Activated CD4-positive, alpha-beta memory T cell treated with anti-CD3 and anti-CD28 coated beads, Interleukin-2, amount 10 ng/mL, durations not matched to agents 7 days and 5 days (primary cell): ENCODE data around the gene FAM3D. TPM values are rescaled to one million over a fixed set of nuclear protein-coding genes. Genes with fewer than 3 reads are reported as not detected.

Experiments used
- CTCF ChIA-PET: fragments of 350-600 bp; sonication (Branson Sonifier 250); formaldehyde crosslinking; loops from one replicate; lab custom pipeline; 2021; ENCODE audit warnings: antibody characterized with exemption, inconsistent platforms; lab: Charles Lee
- POLR2A ChIA-PET: fragments of 350-600 bp; sonication (Branson Sonifier 250); formaldehyde crosslinking; loops from one replicate; lab custom pipeline; 2021; ENCODE audit warnings: antibody characterized with exemption; lab: Charles Lee
- DNase-seq: peaks from one replicate; pipeline ENCODE4 v3.0.0-alpha.2; 2020
- H3K27ac Mint-ChIP-seq: one replicate; pipeline ENCODE4 v1.8.0; 2021; ENCODE audit warnings: mild to moderate bottlenecking, mixed read lengths
- H3K27me3 Mint-ChIP-seq: one replicate; pipeline ENCODE4 v1.8.0; 2021; ENCODE audit warnings: mixed read lengths
- H3K36me3 Mint-ChIP-seq: one replicate; pipeline ENCODE4 v1.8.0; 2021; ENCODE audit warnings: low read depth, mixed read lengths
- H3K4me1 Mint-ChIP-seq: one replicate; pipeline ENCODE4 v1.8.0; 2021; ENCODE audit warnings: mixed read lengths
- H3K4me3 Mint-ChIP-seq: one replicate; pipeline ENCODE4 v1.8.0; 2021; ENCODE audit warnings: mild to moderate bottlenecking, mixed read lengths
- H3K9me3 Mint-ChIP-seq: one replicate; pipeline ENCODE4 v1.8.0; 2021; ENCODE audit warnings: mixed read lengths
- total RNA-seq, 2 experiments: library from RNA; stranded (reverse); gene quantifications; one replicate each; pipeline ENCODE4 v1.2.3, GENCODE V29; 2021

FAM3D gene
- total RNA-seq, 2 experiments from 2014 or later: not detected

DNA sequence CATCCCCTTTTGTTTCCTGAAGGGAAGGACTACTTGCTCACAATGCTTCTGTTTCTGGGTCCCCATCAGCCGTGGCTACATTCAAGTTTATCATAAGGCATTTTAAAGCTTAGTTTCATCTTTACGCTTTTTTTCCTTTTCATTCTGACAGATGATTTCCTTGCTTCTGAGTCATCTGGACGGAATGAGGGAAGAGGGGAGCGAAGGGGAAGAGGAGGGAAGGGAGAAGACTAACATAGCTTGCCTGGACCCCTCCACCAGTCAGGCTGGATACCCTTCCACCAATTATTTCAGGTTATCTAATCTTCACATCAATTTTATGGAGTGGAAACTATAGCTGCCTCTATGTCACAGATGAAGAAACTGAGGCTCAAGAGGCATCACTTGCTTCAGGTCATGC lies 27.6 kb downstream of the FAM3D start:
- CTCF ChIA-PET: interaction anchor here (0.5 to 1.6 kb wide), 4 partner anchors 9 to 648 kb away, joined by 3 to 8 read pairs (median 4); no protein-coding TSS in a partner anchor
- Mint-ChIP-seq H3K4me1 (no peaks in the 10 kb centered on the region), H3K27ac (no peak overlapping the region), H3K27me3 (no peaks in the 10 kb centered on the region), H3K36me3 (no peaks in the 10 kb centered on the region), H3K4me3 (no peak overlapping the region), H3K9me3 (no peaks in the 10 kb centered on the region)
- POLR2A ChIA-PET: no interaction called here
- DNase-seq: no peak

DNA sequence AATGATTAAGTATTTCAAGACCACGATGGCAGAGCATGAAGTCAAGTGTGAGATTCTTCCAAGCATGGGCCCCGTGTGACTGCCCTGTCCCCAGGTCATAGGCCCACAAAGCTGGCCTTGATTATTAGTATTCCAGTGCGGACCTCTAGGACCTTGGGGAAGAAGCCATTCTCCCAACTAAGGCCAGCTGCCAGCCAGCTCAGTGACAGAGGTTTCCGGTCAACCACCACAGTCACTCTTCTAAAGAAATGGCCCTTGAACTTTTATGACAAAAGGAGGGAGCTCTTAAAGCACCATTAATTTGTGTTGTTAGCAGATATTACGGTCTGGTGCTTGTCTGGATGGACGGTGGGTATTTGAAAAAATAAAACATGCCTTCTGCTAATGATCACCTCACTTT lies 28.0 kb downstream of the FAM3D start:
- POLR2A ChIA-PET: no interaction called here
- no peak for DNase-seq
- Mint-ChIP-seq H3K27ac (no peak overlapping the region), H3K4me3 (no peak overlapping the region), H3K36me3 (no peaks in the 10 kb centered on the region), H3K9me3 (no peaks in the 10 kb centered on the region), H3K4me1 (no peaks in the 10 kb centered on the region), H3K27me3 (no peaks in the 10 kb centered on the region)
- CTCF ChIA-PET: interaction anchor here (0.5 to 1.6 kb wide), 4 partner anchors 8 to 647 kb away, joined by 3 to 8 read pairs (median 4); no protein-coding TSS in a partner anchor

DNA sequence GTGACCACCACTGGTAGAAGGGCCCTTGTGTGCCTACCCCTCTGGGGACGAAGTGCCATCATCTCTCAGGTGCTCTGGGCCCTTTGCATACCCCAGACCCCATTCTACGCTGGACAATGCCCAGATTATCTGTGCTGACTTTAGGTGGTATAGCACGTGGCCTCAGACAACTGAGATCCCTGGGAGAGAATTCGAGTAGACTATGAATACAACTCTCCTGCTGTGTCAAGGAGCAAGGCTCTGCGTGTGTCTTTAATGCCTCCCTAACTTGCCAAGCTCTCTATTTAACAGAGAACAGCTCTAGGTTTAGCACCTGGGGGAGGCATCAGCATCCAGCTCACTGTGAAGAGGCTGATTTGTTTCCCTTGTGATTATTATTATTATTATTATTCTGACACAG lies 29.1 kb downstream of the FAM3D start:
- ChIA-PET POLR2A (no interaction called here), CTCF (interaction anchor here (1.6 kb wide), 1 partner anchor 415 kb away, joined by 4 read pairs; no protein-coding TSS in a partner anchor)
- DNase-seq: no peak
- no peaks in the 10 kb centered on the region for H3K9me3 Mint-ChIP-seq
- no peaks in the 10 kb centered on the region for H3K27me3 Mint-ChIP-seq
- no peaks in the 10 kb centered on the region for H3K36me3 Mint-ChIP-seq
- no peaks in the 10 kb centered on the region for H3K4me1 Mint-ChIP-seq
- no peak overlapping the region for H3K27ac Mint-ChIP-seq
- no peak overlapping the region for H3K4me3 Mint-ChIP-seq

DNA sequence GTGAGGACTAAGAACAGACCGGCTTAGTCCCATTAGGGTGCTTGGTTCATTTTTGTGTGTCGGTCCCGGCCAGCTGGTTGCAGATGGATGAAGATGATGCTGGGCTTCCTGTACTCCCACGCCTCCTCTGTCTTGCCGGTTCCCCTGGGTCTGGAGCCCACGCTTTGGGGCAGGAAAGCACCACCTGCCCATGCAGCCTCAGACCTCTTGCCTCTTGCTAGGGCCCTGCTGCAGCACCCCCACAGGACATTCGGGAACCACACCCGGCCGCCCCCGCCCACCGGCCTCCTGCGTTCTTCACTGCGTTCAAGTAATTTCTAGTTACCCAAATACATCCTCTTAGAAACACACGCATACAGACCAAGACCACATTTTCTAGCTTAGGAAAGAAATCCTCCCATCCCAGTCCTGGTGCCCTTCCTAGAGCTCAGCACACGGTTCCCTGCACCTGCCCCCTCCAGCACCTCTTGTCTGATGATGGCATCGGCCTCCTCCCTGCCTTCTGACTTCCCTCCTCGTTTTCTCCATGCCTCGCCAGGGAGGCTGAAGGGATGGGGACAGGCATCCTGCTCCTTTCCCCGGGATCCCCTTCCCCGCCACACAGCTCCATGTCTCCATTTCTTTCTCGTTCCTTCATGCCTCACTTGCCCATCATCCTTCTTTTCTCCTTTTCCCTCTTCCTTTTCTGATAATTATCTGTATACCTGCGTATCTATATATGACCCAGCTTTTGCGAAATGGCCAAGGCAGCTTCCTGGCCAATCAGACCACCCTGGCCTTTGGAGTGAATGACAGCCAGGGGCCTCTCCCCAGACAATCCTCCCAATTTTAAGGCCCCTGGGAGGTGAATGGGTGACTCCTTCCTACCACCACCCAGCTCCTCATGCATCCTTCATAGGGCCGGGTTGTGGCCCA lies 30.9 kb downstream of the FAM3D start:
- no peaks in the 10 kb centered on the region for H3K36me3 Mint-ChIP-seq
- H3K4me1 Mint-ChIP-seq: no peaks in the 10 kb centered on the region
- POLR2A ChIA-PET: no interaction called here

DNA sequence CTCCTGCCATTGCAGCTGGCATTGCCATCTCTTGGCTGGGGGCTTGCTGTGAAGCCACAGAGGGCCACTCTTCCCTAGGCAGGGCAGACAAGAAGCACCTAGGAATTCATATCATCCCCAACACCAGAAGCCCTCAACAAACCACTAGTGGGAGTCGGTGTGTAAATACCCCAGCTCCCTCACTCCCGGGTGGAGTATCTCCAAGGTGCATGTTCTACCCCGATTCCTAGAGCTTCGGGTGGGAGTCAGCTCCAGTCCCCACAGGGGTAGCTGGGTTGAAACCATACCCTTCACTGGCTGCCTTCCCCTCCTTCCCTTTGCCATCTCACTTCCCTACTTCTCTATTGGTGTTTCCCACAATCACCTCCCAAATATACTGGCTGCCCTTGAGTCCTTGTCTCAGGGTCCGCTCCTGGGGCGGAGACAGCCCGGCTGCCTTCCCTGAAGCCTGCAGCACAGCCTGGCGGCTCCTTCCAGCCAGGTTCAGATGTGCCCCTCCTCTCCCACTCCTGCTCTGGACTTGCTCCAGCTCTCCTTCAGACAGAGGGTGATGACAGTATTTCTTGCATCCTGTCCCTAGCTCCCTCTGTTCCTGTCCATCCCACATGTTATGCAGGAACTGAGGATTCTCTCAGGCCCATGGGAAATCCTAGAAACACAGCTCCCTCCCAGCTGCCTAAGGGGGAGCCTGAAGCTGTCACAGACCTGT lies 33.3 kb downstream of the FAM3D start:
- CTCF ChIA-PET: interaction anchor here (1.2 to 11.4 kb wide), 2 partner anchors 65 to 327 kb away, joined by 3 to 148 read pairs; partner anchors contain the start of genes HTD2 and RPP14

More for the DNA sequence above, 30.9 kb downstream of the FAM3D start:
- H3K27me3 Mint-ChIP-seq: peaks cover 7% of the 10 kb centered on the region
- no peak for DNase-seq
- H3K4me3 Mint-ChIP-seq: no peak overlapping the region
- CTCF ChIA-PET: interaction anchor here (11.4 kb wide), 1 partner anchor 67 kb away, joined by 148 read pairs; no protein-coding TSS in a partner anchor
- H3K9me3 Mint-ChIP-seq: no peaks in the 10 kb centered on the region
- H3K27ac Mint-ChIP-seq: no peak overlapping the region

DNA sequence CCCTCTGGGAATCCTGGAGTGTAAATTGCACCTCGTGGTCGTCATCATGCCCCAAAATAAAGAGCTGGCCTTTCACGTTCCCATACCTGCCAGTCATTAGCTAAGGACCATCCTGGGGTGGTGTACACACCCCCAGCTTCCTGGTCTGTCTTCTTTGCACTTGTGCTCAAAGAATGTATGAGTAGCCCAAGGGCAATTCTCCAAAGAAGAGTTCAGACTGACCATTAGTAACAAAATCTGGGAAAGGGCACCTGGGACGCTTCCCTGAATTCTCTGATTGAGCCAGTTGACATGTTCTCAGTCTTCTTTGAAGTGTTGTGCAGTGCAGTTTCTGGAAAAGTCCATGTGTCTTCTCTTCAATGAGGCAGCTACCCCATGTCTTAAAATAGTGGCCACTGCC lies 34.8 kb downstream of the FAM3D start:
- Mint-ChIP-seq H3K27ac (no peak overlapping the region), H3K4me3 (no peak overlapping the region), H3K36me3 (no peaks in the 10 kb centered on the region), H3K9me3 (no peaks in the 10 kb centered on the region), H3K27me3 (peaks cover 7% of the 10 kb centered on the region), H3K4me1 (no peaks in the 10 kb centered on the region)
- no peak for DNase-seq
- CTCF ChIA-PET: interaction anchor here (1.0 to 11.4 kb wide), 5 partner anchors 11 to 325 kb away, joined by 3 to 148 read pairs (median 3); partner anchors contain the start of genes HTD2 and RPP14
- POLR2A ChIA-PET: no interaction called here

More for the DNA sequence above, 33.3 kb downstream of the FAM3D start:
- POLR2A ChIA-PET: no interaction called here
- DNase-seq: no peak
- no peaks in the 10 kb centered on the region for H3K36me3 Mint-ChIP-seq
- H3K9me3 Mint-ChIP-seq: no peaks in the 10 kb centered on the region
- H3K27me3 Mint-ChIP-seq: peaks cover 7% of the 10 kb centered on the region
- H3K27ac Mint-ChIP-seq: no peak overlapping the region
- no peaks in the 10 kb centered on the region for H3K4me1 Mint-ChIP-seq
- H3K4me3 Mint-ChIP-seq: no peak overlapping the region

DNA sequence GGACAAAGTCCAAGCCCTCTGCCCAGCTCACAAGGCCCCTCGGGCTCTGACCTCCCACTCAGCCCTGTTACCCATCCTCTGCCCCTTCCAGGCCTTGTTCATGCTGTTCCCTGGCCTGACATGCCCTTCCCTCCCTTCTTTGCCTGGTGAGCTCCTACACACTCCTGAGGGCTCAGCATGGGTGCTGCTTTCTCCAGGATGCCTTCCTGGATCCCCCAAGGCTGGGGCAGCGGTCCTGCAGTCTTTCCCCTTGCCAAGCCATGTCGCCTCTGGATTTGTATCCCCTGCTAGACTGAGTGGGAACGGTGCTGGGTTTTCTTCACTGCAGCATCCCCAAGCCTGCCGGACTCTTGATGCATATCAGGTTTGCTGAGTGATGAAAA lies 35.9 kb downstream of the FAM3D start:
- Mint-ChIP-seq H3K36me3 (no peaks in the 10 kb centered on the region), H3K27ac (no peak overlapping the region), H3K27me3 (peaks cover 7% of the 10 kb centered on the region), H3K4me3 (no peak overlapping the region), H3K9me3 (no peaks in the 10 kb centered on the region), H3K4me1 (no peaks in the 10 kb centered on the region)
- CTCF ChIA-PET: interaction anchor here (0.6 to 11.4 kb wide), 23 partner anchors 8 to 977 kb away, joined by 3 to 148 read pairs (median 4); partner anchors contain the start of genes HTD2 and RPP14
- POLR2A ChIA-PET: no interaction called here
- no peak for DNase-seq

DNA sequence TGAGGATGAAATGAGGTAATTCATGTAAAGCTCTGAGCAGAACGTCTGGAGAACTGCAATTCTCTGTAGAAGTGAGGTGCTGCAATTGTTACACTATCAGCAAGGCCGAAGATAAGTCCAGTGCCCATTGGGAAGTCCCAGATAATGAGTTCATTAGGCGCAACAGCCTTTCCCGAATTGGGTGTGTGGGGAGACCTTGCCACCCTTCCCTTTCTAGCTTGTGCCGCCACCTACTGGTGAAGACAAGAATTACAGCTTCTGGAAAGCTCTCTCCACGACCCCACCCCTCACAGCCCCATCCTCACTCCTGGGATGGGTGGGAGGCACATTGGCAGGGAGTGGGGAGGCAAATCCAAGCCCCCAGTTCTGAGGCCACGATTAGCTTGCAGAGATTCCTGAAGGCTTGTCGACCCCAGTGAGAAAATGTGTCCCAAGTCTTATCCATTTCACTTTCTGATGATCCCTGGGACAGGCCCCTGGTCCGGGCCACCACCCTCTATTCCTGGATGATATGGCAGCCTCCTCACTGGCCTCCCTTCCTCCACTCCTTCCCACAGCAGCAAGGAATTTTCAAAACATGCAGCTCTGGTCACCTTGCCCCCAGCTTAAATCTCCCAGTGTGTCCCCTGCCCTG lies 36.4 kb downstream of the FAM3D start:
- ChIA-PET POLR2A (interaction anchor here (1.1 kb wide), 1 partner anchor 324 kb away, joined by 4 read pairs; the partner anchor contains the start of gene HTD2), CTCF (interaction anchor here (0.6 to 11.4 kb wide), 23 partner anchors 9 to 1072 kb away, joined by 3 to 148 read pairs (median 4); partner anchors contain the start of genes HTD2 and RPP14)
- Mint-ChIP-seq H3K4me3 (no peak overlapping the region), H3K9me3 (no peaks in the 10 kb centered on the region), H3K27me3 (peaks cover 7% of the 10 kb centered on the region), H3K27ac (no peak overlapping the region), H3K4me1 (peaks cover 4% of the 10 kb centered on the region), H3K36me3 (no peaks in the 10 kb centered on the region)
- peak; percentile 57 for DNase-seq

DNA sequence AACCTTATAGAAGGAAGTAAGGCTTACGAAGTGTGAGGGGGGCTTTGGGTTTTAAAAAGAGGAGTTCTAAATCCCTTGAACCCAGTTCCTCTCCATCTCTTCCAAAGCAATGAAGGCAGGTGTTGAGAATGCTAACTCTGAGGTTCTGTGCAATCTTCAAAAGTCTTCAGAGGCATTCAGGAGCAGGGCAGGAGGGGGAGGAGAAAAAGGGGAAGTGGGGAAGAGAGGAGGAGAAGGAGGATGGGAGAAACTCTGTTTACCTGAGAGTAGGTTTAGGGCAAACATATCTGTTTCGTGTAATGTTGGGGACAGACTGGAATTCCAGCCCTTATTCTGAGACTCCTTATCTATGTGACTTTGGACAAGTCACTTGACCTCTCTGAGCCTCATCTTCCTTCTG lies 36.9 kb downstream of the FAM3D start:
- Mint-ChIP-seq H3K36me3 (no peaks in the 10 kb centered on the region), H3K4me3 (no peak overlapping the region)
- POLR2A ChIA-PET: interaction anchor here (1.1 kb wide), 1 partner anchor 323 kb away, joined by 4 read pairs; the partner anchor contains the start of gene HTD2

DNA sequence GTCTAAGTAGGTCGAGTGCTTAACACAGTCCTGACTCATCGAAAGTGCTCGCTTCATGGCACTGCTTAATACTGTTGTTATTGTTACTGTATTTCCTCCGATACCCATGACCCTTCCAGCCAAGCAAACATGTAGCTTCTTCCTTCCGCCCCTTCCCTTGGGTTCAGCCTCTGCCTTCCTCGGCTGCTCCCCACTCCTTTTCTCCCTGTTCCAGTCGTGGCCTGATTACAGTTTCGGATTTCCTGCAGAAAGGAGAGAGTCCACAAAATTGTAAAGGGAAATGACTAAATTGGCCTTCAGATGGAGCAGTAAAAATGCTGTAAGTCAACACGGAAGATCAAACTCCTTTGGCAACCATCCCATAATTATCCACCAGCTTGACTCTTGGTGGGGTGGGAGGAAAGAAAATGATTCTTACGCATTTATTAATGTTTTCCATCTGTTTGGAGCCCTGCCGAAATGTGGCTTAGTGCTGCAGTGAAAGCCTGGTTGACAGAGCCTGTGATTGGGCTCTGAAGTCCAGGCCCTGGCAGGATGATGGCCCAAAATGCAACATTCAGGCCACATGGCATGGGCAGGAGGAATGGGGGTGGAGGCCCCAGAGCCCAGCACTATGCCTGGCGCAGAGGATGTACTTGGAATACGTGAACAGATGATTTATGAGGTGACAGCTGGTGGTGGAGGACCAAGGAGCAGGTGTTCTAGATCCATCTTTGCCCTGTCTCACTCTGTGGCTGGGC lies 37.6 kb downstream of the FAM3D start:
- POLR2A ChIA-PET: no interaction called here
- CTCF ChIA-PET: interaction anchor here (1.1 to 11.4 kb wide), 4 partner anchors 12 to 74 kb away, joined by 3 to 148 read pairs (median 12); no protein-coding TSS in a partner anchor
- Mint-ChIP-seq H3K4me3 (no peak overlapping the region), H3K4me1 (peaks cover 6% of the 10 kb centered on the region), H3K9me3 (no peaks in the 10 kb centered on the region), H3K27me3 (peaks cover 7% of the 10 kb centered on the region), H3K27ac (no peak overlapping the region), H3K36me3 (no peaks in the 10 kb centered on the region)
- no peak for DNase-seq

More for the DNA sequence above, 36.9 kb downstream of the FAM3D start:
- peaks cover 7% of the 10 kb centered on the region for H3K27me3 Mint-ChIP-seq
- H3K27ac Mint-ChIP-seq: no peak overlapping the region
- H3K9me3 Mint-ChIP-seq: no peaks in the 10 kb centered on the region
- H3K4me1 Mint-ChIP-seq: peaks cover 6% of the 10 kb centered on the region
- CTCF ChIA-PET: interaction anchor here (0.6 to 11.4 kb wide), 19 partner anchors 8 to 1073 kb away, joined by 3 to 148 read pairs (median 5); partner anchors contain the start of genes HTD2 and RPP14
- no peak for DNase-seq

DNA sequence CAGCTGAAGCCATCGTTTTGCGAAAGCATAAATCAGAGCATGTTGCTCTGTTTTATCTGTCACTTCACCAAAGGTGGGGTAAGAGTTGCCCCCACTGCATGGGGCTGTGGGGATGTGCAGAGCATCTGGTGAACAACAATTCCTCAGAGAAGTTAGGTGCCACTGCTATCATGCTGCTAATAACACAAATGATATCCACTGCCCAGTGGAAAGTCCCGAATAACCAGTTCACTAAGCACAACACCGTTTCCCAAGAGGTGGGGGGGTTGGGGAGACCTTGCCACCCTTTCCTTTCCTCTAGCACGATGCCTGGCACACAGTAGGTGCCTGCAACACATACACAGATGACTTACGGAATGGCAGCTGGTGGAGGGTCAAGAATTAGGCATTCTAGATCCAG lies 38.6 kb downstream of the FAM3D start:
- H3K4me1 Mint-ChIP-seq: peaks cover 6% of the 10 kb centered on the region
- H3K27me3 Mint-ChIP-seq: peaks cover 7% of the 10 kb centered on the region
- H3K4me3 Mint-ChIP-seq: no peak overlapping the region
- H3K36me3 Mint-ChIP-seq: no peaks in the 10 kb centered on the region
- CTCF ChIA-PET: interaction anchor here (0.7 to 11.4 kb wide), 4 partner anchors 43 to 322 kb away, joined by 3 to 148 read pairs (median 4); partner anchors contain the start of genes HTD2 and RPP14
- no peaks in the 10 kb centered on the region for H3K9me3 Mint-ChIP-seq
- H3K27ac Mint-ChIP-seq: no peak overlapping the region
- DNase-seq: no peak
- POLR2A ChIA-PET: no interaction called here
